Heart left ventricle (tissue), 16 donors: ENCODE results near the gene CPT1A. TPM values are rescaled to one million over a fixed set of nuclear protein-coding genes. Genes with fewer than 3 reads are reported as not detected.

Experiments used
- ATAC-seq, 4 donors: fragments of 200-7000 bp; cut with Tn5 transposase; one replicate each; pipeline ENCODE4 v1.9.1; 2020 to 2022; ENCODE audit warnings: moderate library complexity in 4 of 4, mild to moderate bottlenecking in 3 of 4, moderate number of reproducible peaks in 1 of 4
- DNase-seq, 5 donors: peaks; one replicate each; pipeline ENCODE4 v3.0.0-alpha.2; 2020
- H3K27ac ChIP-seq, 12 donors: fragments of 200-600 bp; sonication (generic) in 4 of 12; one replicate each; pipeline versions ENCODE4 v1.5.0 to v1.8.0; 2016 to 2022; ENCODE audit warnings: mild to moderate bottlenecking in 2 of 12
- H3K27me3 ChIP-seq, 9 donors: fragments of 200-600 bp; sonication (generic) in 2 of 9; one replicate each; pipeline versions ENCODE4 v1.5.1 to v1.8.0; 2016 to 2022; ENCODE audit warnings: mild to moderate bottlenecking in 3 of 9
- H3K36me3 ChIP-seq, 9 donors: fragments of 200-600 bp; sonication (generic) in 2 of 9; one replicate each; pipeline versions ENCODE4 v1.5.0 to v1.8.0; 2018 to 2022; ENCODE audit warnings: mild to moderate bottlenecking in 2 of 9
- H3K4me1 ChIP-seq, 12 donors: fragments of 200-600 bp; sonication (generic) in 4 of 12; one replicate each; pipeline versions ENCODE4 v1.5.0 to v1.8.0; 2016 to 2022; ENCODE audit warnings: mild to moderate bottlenecking in 3 of 12
- H3K4me3 ChIP-seq, 12 donors: fragments of 200-600 bp; sonication (generic) in 4 of 12; one replicate each; pipeline versions ENCODE4 v1.5.0 to v1.8.0; 2017 to 2022; ENCODE audit warnings: mild to moderate bottlenecking in 9 of 12, moderate library complexity in 4 of 12
- H3K9me3 ChIP-seq, 12 donors: fragments of 200-600 bp; sonication (generic) in 4 of 12; one replicate each; pipeline versions ENCODE4 v1.5.0 to v1.8.0; 2016 to 2022; ENCODE audit warnings: mild to moderate bottlenecking in 1 of 12
- POLR2A ChIP-seq, 2 donors: fragments of 450-650 bp; IDR thresholded peaks; one replicate each; pipeline ENCODE4 v1.6.1; 2017; ENCODE audit warnings: antibody characterized with exemption in 2 of 2, mild to moderate bottlenecking in 2 of 2, moderate library complexity in 2 of 2
- WGBS, 4 donors: extraction: QIAGEN DNeasy Blood & Tissue Kit in 2 of 4; methylation state at CpG; one replicate each; pipeline versions ENCODE4 v1.1.5 to v1.1.7; 2013 to 2018; 5-methylcytosine and 5-hydroxymethylcytosine counted together
- intact Hi-C, 10 donors: fragments of 100-400 bp; cut with DNase I; formaldehyde crosslinking; loops; one replicate each; pipeline versions ENCODE4 v1.11.1 to v1.14.2; 2022
- polyA plus RNA-seq, 2 donors: library from polyadenylated mRNA; stranded (reverse); fragments of 200-250 nt; gene quantifications; one replicate each; pipeline ENCODE4 v1.2.3, GENCODE V29; 2013
- total RNA-seq, 9 donors: library from RNA; depleted of rRNA in 2 of 9; stranded (reverse); fragments of >200 nt in 2 of 9; fragmentation: NEBNext Ultra II Directional in 3 of 9; extraction: Animal tissue kit (Norgen Biotek cat#: 25700) in 3 of 9; gene quantifications; one replicate each; pipeline versions ENCODE4 v1.1.0 to v1.2.4, GENCODE V29; 2016 to 2023
- TF ChIP-seq, protein P1 (sequence below), 12 donors: fragments of 200-600 bp; sonication (generic) in 4 of 12; IDR thresholded peaks; one replicate each; pipeline versions ENCODE4 v1.5.0 to v1.8.0; 2018 to 2022; ENCODE audit warnings: antibody characterized with exemption in 12 of 12, mild to moderate bottlenecking in 5 of 12
- donor health status: ischemic (EF 13 %, LVEDD 7.1; RV severe dilation, severe dysfunction).
- donor health status: healthy with polysubstance abuse.
- donor health status: DM: no; HTN: yes; CAD: no.
- donor health status: DM: no; HTN: no; CAD: no.
- donor health status: ischemic (EF 25% LVEDD 6.9; RV normal size, moderate dysfunction).
- donor health status: ischemic (EF 25% LVEDD 5.7; RV mildly dilated, moderate dysfunction).
- donor health status: healthy.
- donor health status: DM: yes; HTN: yes; CAD: no.
- donor health status: ischemic (EF 35%, LVEDD 5.7; RV mildly dilated, moderate dysfunction).
- donor health status: nonischemic (EF 11% LVEDD 7.7; RV severe dilation, severe dysfunction).
- donor health status: DM: yes; HTN: yes; CAD: no.
- donor health status: PGD.
- donor health status: ischemic (EF 29% LVEDD 5.4; RV normal size, mild dysfunction).
- donor health status: nonischemic (EF 23%, LVEDD 6.1; RV moderate dilation, normal function).

Gene CPT1A
- total and polyA plus RNA-seq, 11 donors = 20.9 to 116 (median 51.6) TPM

DNA sequence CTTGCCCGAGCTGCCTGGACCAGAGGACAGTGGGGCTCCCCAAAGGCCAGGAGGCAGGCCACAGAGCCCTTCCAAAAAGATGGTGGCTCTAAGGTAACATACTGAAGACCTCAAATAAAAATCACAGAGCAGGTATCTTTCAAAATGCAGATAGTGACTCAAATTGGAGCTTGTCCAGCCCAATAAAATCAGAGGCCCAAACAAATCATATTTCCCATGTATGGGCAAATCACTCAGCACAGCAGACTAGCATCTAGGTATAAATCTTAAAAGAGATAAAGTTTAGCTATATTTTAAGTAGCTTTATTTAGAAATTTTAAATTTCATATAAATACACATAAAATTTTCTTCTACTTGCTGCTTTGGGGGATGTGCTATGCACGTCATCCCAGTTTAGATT is 93.7 kb downstream of the CPT1A start:
- WGBS, 4 donors = 84 to 94% (median 92%) methylated on average over 2 of the region's 2 CpGs
- intact Hi-C loops = no loop called here
- peaks cover 0 to 25% (median 15%) of the 10 kb centered on the region in 12 donors for H3K4me1 ChIP-seq
- no peak overlapping the region for H3K4me3 ChIP-seq
- no peaks in the 10 kb centered on the region for H3K36me3 ChIP-seq
- no peak for DNase-seq
- no peaks in the 10 kb centered on the region for H3K9me3 ChIP-seq
- H3K27me3 ChIP-seq = no peaks in the 10 kb centered on the region
- no peak for ATAC-seq
- no peak for TF ChIP-seq POLR2A (IDR thresholded peaks at IDR 0.05)
- TF ChIP-seq, protein P1, sequence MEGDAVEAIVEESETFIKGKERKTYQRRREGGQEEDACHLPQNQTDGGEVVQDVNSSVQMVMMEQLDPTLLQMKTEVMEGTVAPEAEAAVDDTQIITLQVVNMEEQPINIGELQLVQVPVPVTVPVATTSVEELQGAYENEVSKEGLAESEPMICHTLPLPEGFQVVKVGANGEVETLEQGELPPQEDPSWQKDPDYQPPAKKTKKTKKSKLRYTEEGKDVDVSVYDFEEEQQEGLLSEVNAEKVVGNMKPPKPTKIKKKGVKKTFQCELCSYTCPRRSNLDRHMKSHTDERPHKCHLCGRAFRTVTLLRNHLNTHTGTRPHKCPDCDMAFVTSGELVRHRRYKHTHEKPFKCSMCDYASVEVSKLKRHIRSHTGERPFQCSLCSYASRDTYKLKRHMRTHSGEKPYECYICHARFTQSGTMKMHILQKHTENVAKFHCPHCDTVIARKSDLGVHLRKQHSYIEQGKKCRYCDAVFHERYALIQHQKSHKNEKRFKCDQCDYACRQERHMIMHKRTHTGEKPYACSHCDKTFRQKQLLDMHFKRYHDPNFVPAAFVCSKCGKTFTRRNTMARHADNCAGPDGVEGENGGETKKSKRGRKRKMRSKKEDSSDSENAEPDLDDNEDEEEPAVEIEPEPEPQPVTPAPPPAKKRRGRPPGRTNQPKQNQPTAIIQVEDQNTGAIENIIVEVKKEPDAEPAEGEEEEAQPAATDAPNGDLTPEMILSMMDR (IDR thresholded peaks at IDR 0.05) = no peak
- no peak overlapping the region for H3K27ac ChIP-seq

GRCh38 chr11:68743539-68743938 is 98.2 kb downstream of the CPT1A start:
- no peak for TF ChIP-seq POLR2A (IDR thresholded peaks at IDR 0.05)
- TF ChIP-seq, protein P1 (IDR thresholded peaks at IDR 0.05) = no peak
- H3K4me3 ChIP-seq = no peak overlapping the region
- intact Hi-C loops = no loop called here
- H3K4me1 ChIP-seq = peaks cover 0 to 2% (median 0%) of the 10 kb centered on the region in 12 donors
- no peaks in the 10 kb centered on the region for H3K9me3 ChIP-seq
- no peaks in the 10 kb centered on the region for H3K27me3 ChIP-seq
- no peak for ATAC-seq
- 95 to 99% (median 96%) methylated on average over 3 of the region's 3 CpGs for WGBS, 4 donors
- DNase-seq = no peak
- no peak overlapping the region for H3K27ac ChIP-seq
- H3K36me3 ChIP-seq = no peaks in the 10 kb centered on the region

GRCh38 chr11:68741463-68741862 is 100.3 kb downstream of the CPT1A start:
- TF ChIP-seq POLR2A (IDR thresholded peaks at IDR 0.05) = no peak
- TF ChIP-seq, protein P1 (IDR thresholded peaks at IDR 0.05) = no peak
- ATAC-seq (no peak), DNase-seq (no peak)
- Histone ChIP-seq H3K27me3 (no peaks in the 10 kb centered on the region), H3K4me1 (peaks cover 0 to 1% (median 0%) of the 10 kb centered on the region in 12 donors), H3K9me3 (no peaks in the 10 kb centered on the region), H3K27ac (no peak overlapping the region), H3K36me3 (no peaks in the 10 kb centered on the region), H3K4me3 (no peak overlapping the region)
- 90 to 93% (median 92%) methylated on average over 7 of the region's 7 CpGs for WGBS, 4 donors
- intact Hi-C loops = no loop called here

- intact Hi-C loops = no loop called here
Measured at GRCh38 chr11:68735646-68736045, 106.1 kb downstream of the CPT1A start.

More at GRCh38 chr11:68735646-68736045, 106.1 kb downstream of the CPT1A start:
- Histone ChIP-seq H3K4me3 (no peak overlapping the region), H3K27ac (peak overlapping the region in 1 of 12 donors; percentile 13), H3K27me3 (no peaks in the 10 kb centered on the region), H3K36me3 (no peaks in the 10 kb centered on the region), H3K9me3 (no peaks in the 10 kb centered on the region), H3K4me1 (peaks cover 0 to 18% (median 0%) of the 10 kb centered on the region in 12 donors)
- no peak for TF ChIP-seq POLR2A (IDR thresholded peaks at IDR 0.05)
- TF ChIP-seq, protein P1 (IDR thresholded peaks at IDR 0.05) = no peak
- whole genome bisulfite sequencing, 4 donors = 90 to 98% (median 92%) methylated on average over 6 of the region's 6 CpGs
- ATAC-seq = peak in 2 of 4 donors; percentile 11 to 18
- no peak for DNase-seq
